Diencephalon (tissue), 1 donor: ENCODE data around the gene PSG2. TPM values are rescaled to one million over a fixed set of nuclear protein-coding genes. Genes with fewer than 3 reads are reported as not detected.

Experiments used
- total RNA-seq: library from RNA; depleted of rRNA; stranded (reverse); fragments of >200 nt; gene quantifications from one replicate; pipeline ENCODE4 v1.2.3, GENCODE V29; 2014

PSG2 gene
- not detected for total RNA-seq

GRCh38 chr19:43082601-43083000, at the start of gene PSG2:
PSG2 (minus strand) TSS chr19:43082701; CDS start chr19:43082569, 132 bp downstream.

GRCh38 chr19:43026369-43026768, 56.1 kb downstream of the PSG2 start, which contains the start of gene PSG11:
PSG11 (minus strand) TSS chr19:43026469; CDS start chr19:43026372, 97 bp downstream.

Other genes starting within 250 kb of the PSG2 start
- gene PSG1, start 203.0 kb downstream of the PSG2 start, total RNA-seq = not detected
- not detected for gene PSG6, start 164.8 kb downstream of the PSG2 start, total RNA-seq
- not detected for gene PSG7, start 145.5 kb downstream of the PSG2 start, total RNA-seq
- gene PSG11, start 56.2 kb downstream of the PSG2 start, total RNA-seq = not detected
- gene PSG5, start 103.8 kb upstream of the PSG2 start, total RNA-seq = not detected
- gene PSG4, start 122.9 kb upstream of the PSG2 start, total RNA-seq = not detected
- gene PSG9, start 186.8 kb upstream of the PSG2 start, total RNA-seq = not detected